Liver (tissue), 9 donors: Measurements from ENCODE around the gene PCCB. TPM values are rescaled to one million over a fixed set of nuclear protein-coding genes. Genes with fewer than 3 reads are reported as not detected.
"Not testable (repeated sequence)": the region's sequence is repeated elsewhere in the genome, so short reads cannot be mapped to it uniquely, and the experiment has no call there.

Source experiments
- DNase-seq: peaks from one replicate; pipeline ENCODE4 v3.0.0-alpha.2; 2017; ENCODE audit warnings: low spot score
- H3K27ac ChIP-seq, 2 donors: one replicate each; pipeline ENCODE4 v1.7.0; 2013; ENCODE audit warnings: inconsistent platforms in 2 of 2, low read length in 2 of 2, control low read depth in 1 of 2, low read depth in 1 of 2, mild to moderate bottlenecking in 1 of 2
- H3K27me3 ChIP-seq, 4 donors: one replicate each; pipeline versions ENCODE4 v1.6.1 to v1.7.0; 2013; ENCODE audit warnings: low read length in 3 of 4, inconsistent platforms in 1 of 4, mild to moderate bottlenecking in 1 of 4, moderate library complexity in 1 of 4; ENCODE audit not compliant: control insufficient read depth in 4 of 4, insufficient read depth in 4 of 4
- H3K36me3 ChIP-seq, 4 donors: one replicate each; pipeline versions ENCODE4 v1.6.1 to v1.7.0; 2013; ENCODE audit warnings: low read length in 3 of 4, mild to moderate bottlenecking in 3 of 4, low read depth in 1 of 4, moderate library complexity in 1 of 4; ENCODE audit not compliant: control insufficient read depth in 4 of 4, insufficient read depth in 3 of 4
- H3K4me1 ChIP-seq, 4 donors: one replicate each; pipeline versions ENCODE4 v1.6.1 to v1.7.0; 2013; ENCODE audit warnings: low read length in 3 of 4, mild to moderate bottlenecking in 3 of 4, moderate library complexity in 1 of 4; ENCODE audit not compliant: control insufficient read depth in 4 of 4, insufficient read depth in 4 of 4
- H3K4me3 ChIP-seq, 3 donors: one replicate each; pipeline versions ENCODE4 v1.6.1 to v1.7.0; 2013; ENCODE audit warnings: low read length in 3 of 3, control low read depth in 1 of 3, low read depth in 1 of 3, mild to moderate bottlenecking in 1 of 3
- H3K9ac ChIP-seq, 2 donors: one replicate each; pipeline ENCODE4 v1.7.0; 2013; ENCODE audit warnings: low read length in 2 of 2, mild to moderate bottlenecking in 2 of 2, moderate library complexity in 2 of 2, control low read depth in 1 of 2, low read depth in 1 of 2
- H3K9me3 ChIP-seq, 4 donors: one replicate each; pipeline versions ENCODE4 v1.6.1 to v1.7.0; 2013; ENCODE audit warnings: low read length in 3 of 4; ENCODE audit not compliant: control insufficient read depth in 4 of 4
- FOXA1 ChIP-seq: IDR thresholded peaks from 2 replicates; pipeline ENCODE4 v1.6.1; 2016; ENCODE audit warnings: antibody characterized with exemption
- FOXA2 ChIP-seq: IDR thresholded peaks from 2 replicates; pipeline ENCODE4 v1.6.1; 2016; ENCODE audit warnings: antibody characterized with exemption
- GABPA ChIP-seq, 2 donors: IDR thresholded peaks in 1 of 2; conservative IDR thresholded peaks in 1 of 2; 2 replicates each; pipeline ENCODE4 v1.6.1; 2016; ENCODE audit warnings: antibody characterized with exemption in 2 of 2, mild to moderate bottlenecking in 1 of 2, moderate library complexity in 1 of 2
- HNF4A ChIP-seq, 2 donors: conservative IDR thresholded peaks; 2 replicates each; pipeline ENCODE4 v1.6.1; 2016; ENCODE audit warnings: antibody characterized with exemption in 2 of 2, mild to moderate bottlenecking in 2 of 2
- MAX ChIP-seq: IDR thresholded peaks from 2 replicates; pipeline ENCODE4 v1.6.1; 2016; ENCODE audit warnings: antibody characterized with exemption
- NR2F2 ChIP-seq: IDR thresholded peaks from 2 replicates; pipeline ENCODE4 v1.6.1; 2016; ENCODE audit warnings: antibody characterized with exemption
- RAD21 ChIP-seq, 2 donors: IDR thresholded peaks; 2 replicates each; pipeline ENCODE4 v1.6.1; 2016; ENCODE audit warnings: antibody characterized with exemption in 2 of 2, mild to moderate bottlenecking in 2 of 2
- RXRA ChIP-seq, 2 donors: IDR thresholded peaks; 2 replicates each; pipeline ENCODE4 v1.6.1; 2017 to 2018; ENCODE audit warnings: antibody characterized with exemption in 2 of 2, mild to moderate bottlenecking in 1 of 2
- SP1 ChIP-seq: IDR thresholded peaks from 2 replicates; pipeline ENCODE4 v1.6.1; 2018; ENCODE audit warnings: antibody characterized with exemption, mild to moderate bottlenecking
- WGBS: extraction: QIAGEN DNeasy Blood & Tissue Kit; methylation state at CpG from one replicate; pipeline ENCODE4 v1.1.7; 2013; 5-methylcytosine and 5-hydroxymethylcytosine counted together
- polyA plus RNA-seq, 2 donors: library from polyadenylated mRNA; stranded (reverse) in 1 of 2; unstranded in 1 of 2; fragments of 200-250 nt in 1 of 2; fragments of >200 nt in 1 of 2; fragmentation: Nextera tagmentation in 1 of 2; extraction: Ambion mirVana in 1 of 2; gene quantifications; one replicate each; pipeline versions ENCODE4 v1.2.1 to v1.2.3, GENCODE V29; 2013 to 2015
- total RNA-seq, 2 donors: library from RNA; depleted of rRNA; stranded (reverse); fragments of >200 nt; gene quantifications; one replicate each; pipeline ENCODE4 v1.2.3, GENCODE V29; 2014
- TF ChIP-seq, protein P1 (sequence below): fragments of 150-350 bp; IDR thresholded peaks from 2 replicates; pipeline ENCODE4 v1.5.1; 2017; ENCODE audit warnings: improper control_type of control experiment, low read depth, low read length; ENCODE audit not compliant: missing input control
- TF ChIP-seq, protein P2 (sequence below): IDR thresholded peaks from 2 replicates; pipeline ENCODE4 v1.6.1; 2016; ENCODE audit warnings: antibody characterized with exemption
- TF ChIP-seq, protein P3 (sequence below): IDR thresholded peaks from 2 replicates; pipeline ENCODE4 v1.6.1; 2016; ENCODE audit warnings: antibody characterized with exemption
- donor health status: healthy.
- donor health status: healthy.
- donor health status: healthy.
- donor health status: healthy.
- donor health status: healthy.

The PCCB gene
- total and polyA plus RNA-seq, 4 donors: 72.8 to 120 (median 95.0) TPM

DNA sequence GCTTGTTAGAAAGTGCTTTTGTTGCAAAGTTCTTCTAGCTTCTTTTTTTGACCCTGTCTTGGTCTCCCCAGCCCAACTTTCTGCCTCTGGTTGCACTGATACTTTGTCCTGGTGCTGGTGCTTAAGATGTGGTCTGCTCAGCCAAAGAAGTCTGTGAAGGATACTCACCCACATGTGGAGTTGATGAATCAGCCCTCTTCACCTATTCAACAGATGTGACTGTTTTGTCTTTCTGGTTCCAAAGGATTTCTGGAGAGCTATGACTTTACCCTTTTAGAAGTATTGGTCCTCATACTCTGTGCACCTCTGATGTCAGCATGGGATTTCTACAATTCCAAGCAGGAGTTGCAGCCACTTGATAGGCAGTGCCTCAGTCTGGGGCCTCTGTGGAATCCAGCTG is 84.1 kb downstream of the PCCB start:
- Histone ChIP-seq H3K9me3 (no peaks in the 10 kb centered on the region), H3K4me3 (no peak overlapping the region), H3K9ac (no peak overlapping the region), H3K27ac (no peak overlapping the region), H3K36me3 (peaks cover 8 to 37% (median 24%) of the 10 kb centered on the region in 4 donors), H3K4me1 (no peaks in the 10 kb centered on the region), H3K27me3 (no peaks in the 10 kb centered on the region)
- no peak for TF ChIP-seq HNF4A (conservative IDR thresholded peaks at IDR 0.05)
- TF ChIP-seq, protein P1, sequence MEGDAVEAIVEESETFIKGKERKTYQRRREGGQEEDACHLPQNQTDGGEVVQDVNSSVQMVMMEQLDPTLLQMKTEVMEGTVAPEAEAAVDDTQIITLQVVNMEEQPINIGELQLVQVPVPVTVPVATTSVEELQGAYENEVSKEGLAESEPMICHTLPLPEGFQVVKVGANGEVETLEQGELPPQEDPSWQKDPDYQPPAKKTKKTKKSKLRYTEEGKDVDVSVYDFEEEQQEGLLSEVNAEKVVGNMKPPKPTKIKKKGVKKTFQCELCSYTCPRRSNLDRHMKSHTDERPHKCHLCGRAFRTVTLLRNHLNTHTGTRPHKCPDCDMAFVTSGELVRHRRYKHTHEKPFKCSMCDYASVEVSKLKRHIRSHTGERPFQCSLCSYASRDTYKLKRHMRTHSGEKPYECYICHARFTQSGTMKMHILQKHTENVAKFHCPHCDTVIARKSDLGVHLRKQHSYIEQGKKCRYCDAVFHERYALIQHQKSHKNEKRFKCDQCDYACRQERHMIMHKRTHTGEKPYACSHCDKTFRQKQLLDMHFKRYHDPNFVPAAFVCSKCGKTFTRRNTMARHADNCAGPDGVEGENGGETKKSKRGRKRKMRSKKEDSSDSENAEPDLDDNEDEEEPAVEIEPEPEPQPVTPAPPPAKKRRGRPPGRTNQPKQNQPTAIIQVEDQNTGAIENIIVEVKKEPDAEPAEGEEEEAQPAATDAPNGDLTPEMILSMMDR: no peak
- TF ChIP-seq FOXA2: no peak
- TF ChIP-seq SP1: no peak
- no peak for TF ChIP-seq GABPA (IDR thresholded peaks at IDR 0.05 in 1 of 2, conservative IDR thresholded peaks at IDR 0.05 in 1 of 2)
- TF ChIP-seq MAX: no peak
- TF ChIP-seq, protein P2, sequence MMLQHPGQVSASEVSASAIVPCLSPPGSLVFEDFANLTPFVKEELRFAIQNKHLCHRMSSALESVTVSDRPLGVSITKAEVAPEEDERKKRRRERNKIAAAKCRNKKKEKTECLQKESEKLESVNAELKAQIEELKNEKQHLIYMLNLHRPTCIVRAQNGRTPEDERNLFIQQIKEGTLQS: no peak
- TF ChIP-seq, protein P3, sequence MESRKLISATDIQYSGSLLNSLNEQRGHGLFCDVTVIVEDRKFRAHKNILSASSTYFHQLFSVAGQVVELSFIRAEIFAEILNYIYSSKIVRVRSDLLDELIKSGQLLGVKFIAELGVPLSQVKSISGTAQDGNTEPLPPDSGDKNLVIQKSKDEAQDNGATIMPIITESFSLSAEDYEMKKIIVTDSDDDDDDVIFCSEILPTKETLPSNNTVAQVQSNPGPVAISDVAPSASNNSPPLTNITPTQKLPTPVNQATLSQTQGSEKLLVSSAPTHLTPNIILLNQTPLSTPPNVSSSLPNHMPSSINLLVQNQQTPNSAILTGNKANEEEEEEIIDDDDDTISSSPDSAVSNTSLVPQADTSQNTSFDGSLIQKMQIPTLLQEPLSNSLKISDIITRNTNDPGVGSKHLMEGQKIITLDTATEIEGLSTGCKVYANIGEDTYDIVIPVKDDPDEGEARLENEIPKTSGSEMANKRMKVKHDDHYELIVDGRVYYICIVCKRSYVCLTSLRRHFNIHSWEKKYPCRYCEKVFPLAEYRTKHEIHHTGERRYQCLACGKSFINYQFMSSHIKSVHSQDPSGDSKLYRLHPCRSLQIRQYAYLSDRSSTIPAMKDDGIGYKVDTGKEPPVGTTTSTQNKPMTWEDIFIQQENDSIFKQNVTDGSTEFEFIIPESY: no peak
- TF ChIP-seq NR2F2: no peak
- no peak for DNase-seq

GRCh38 chr3:136334726-136335125 is 84.6 kb downstream of the PCCB start:
- 98% methylated on average over 6 of the region's 6 CpGs for WGBS
- not testable (repeated sequence) for H3K4me3 ChIP-seq, DNase-seq, H3K27ac ChIP-seq, H3K27me3 ChIP-seq, H3K4me1 ChIP-seq, H3K9ac ChIP-seq, H3K9me3 ChIP-seq
- peaks cover 8 to 34% (median 22%) of the 10 kb centered on the region in 4 donors for H3K36me3 ChIP-seq

- no peaks in the 10 kb centered on the region for H3K27me3 ChIP-seq
- 94% methylated on average over 4 of the region's 4 CpGs for WGBS
- H3K27ac ChIP-seq: no peak overlapping the region
- no peak overlapping the region for H3K4me3 ChIP-seq
- H3K9ac ChIP-seq: no peak overlapping the region
- no peak for DNase-seq
- H3K36me3 ChIP-seq: peaks cover 8 to 39% (median 19%) of the 10 kb centered on the region in 4 donors
- H3K9me3 ChIP-seq: no peaks in the 10 kb centered on the region
- no peaks in the 10 kb centered on the region for H3K4me1 ChIP-seq
- TF ChIP-seq FOXA1 (no peak), HNF4A (conservative IDR thresholded peaks at IDR 0.05) (no peak), RXRA (IDR thresholded peaks at IDR 0.05) (no peak), MAX (no peak), RAD21 (IDR thresholded peaks at IDR 0.05) (no peak), NR2F2 (no peak)
- TF ChIP-seq, protein P3: no peak
- TF ChIP-seq, protein P2: no peak
- TF ChIP-seq, protein P1: no peak
Observed at GRCh38 chr3:136336329-136337100, 86.4 kb downstream of the PCCB start.
